Measurements from ENCODE around the gene SCLY. TPM values are rescaled to one million over a fixed set of nuclear protein-coding genes. Genes with fewer than 3 reads are reported as not detected.

Gene SCLY
- polyA plus RNA-seq, 1 of the 3 experiments (the other 2 are of a cell fraction), result 20.9 TPM

DNA sequence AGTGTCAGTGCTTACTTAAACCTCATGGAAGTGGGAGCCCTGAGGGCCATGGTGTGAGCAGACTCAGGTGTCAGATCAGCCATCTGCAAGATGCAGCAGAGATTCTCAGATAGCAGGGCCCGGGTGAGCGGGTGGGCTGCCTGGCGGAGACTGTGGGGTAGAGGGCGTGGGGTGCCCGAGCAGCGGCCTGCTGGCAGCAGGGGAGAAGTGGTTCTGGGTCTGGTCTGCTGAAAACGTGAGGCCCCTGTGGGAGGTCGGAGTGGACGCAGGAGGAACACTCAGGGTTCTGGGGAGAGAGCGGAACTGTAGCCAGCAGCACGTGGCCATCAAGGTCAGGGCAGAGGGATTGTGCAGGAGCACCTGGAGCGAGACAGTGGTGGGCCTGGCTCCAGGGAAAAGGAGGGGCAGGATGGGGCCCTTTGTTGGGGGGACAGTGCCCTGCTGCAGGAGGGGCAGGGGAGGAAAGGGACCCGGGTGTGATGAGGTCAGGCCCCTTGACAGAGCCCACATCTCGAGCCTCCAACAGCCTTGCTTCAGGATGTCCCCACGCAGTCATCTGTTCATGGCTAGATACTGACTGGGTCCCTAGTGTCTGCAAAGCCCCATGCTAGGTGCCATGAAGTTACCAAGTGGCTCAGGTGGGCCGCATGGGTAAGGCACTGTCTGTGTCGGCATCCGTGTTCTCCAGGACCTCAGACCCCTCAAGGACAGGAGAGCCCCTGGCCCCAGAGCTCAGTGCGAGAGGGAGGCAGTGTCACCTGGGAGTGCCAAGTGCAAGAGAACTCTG lies 36.6 kb downstream of the SCLY start:
- H3K36me3 ChIP-seq (replicated peaks in 1 of 2; ENCODE audit: control insufficient read depth in 1 of 2, insufficient read depth in 2 of 2, low read length in 1 of 2), result no peaks in the 10 kb centered on the region
- H3K9ac ChIP-seq, result no peak overlapping the region
- no peaks in the 10 kb centered on the region for H3K27me3 ChIP-seq (ENCODE audit: insufficient read depth)
- no peak overlapping the region for H2AFZ ChIP-seq (ENCODE audit: low read depth)
- peaks cover 3 to 7% of the 10 kb centered on the region in 2 experiments; a peak in 2 of 4 replicates for H3K4me1 ChIP-seq (ENCODE audit: control insufficient read depth in 1 of 2, insufficient read depth in 2 of 2, low read depth in 1 of 2, low read length in 1 of 2)
- ChIA-PET POLR2A (interaction anchor here (1.3 kb wide), 1 partner anchor 12 kb away, joined by 4 read pairs; no protein-coding TSS in a partner anchor), CTCF (no interaction called here)
- TF ChIP-seq GATA2 (CRISPR knock-in tag; IDR thresholded peaks at IDR 0.05), result 0 out of 2 replicates have a peak, but pooled peaks have one; percentile 17
- TF ChIP-seq MXI1 (IDR thresholded peaks at IDR 0.05; ENCODE audit: low read depth, low read length), result no peak
- no peaks in the 10 kb centered on the region for H3K9me3 ChIP-seq
- peak; percentile 58 for DNase-seq
- no peak overlapping the region for H3K4me2 ChIP-seq
- H3K79me2 ChIP-seq (ENCODE audit: insufficient read depth), result no peaks in the 10 kb centered on the region
- no peak overlapping the region for H3K4me3 ChIP-seq (ENCODE audit: low read depth in 2 of 2, low read length in 1 of 2)
- H3K27ac ChIP-seq (ENCODE audit: low read depth in 2 of 2, low read length in 1 of 2), result no peak overlapping the region; a peak in 1 of 4 replicates
- 96% methylated on average over 14 of the region's 19 CpGs for WGBS (ENCODE audit: low lambda C conversion rate)
- H4K20me1 ChIP-seq (ENCODE audit: insufficient read depth), result no peaks in the 10 kb centered on the region
- no peaks in the 10 kb centered on the region for H3F3A ChIP-seq (replicated peaks; ENCODE audit: insufficient read depth)
- H3K9me2 ChIP-seq, result no peaks in the 10 kb centered on the region

DNA sequence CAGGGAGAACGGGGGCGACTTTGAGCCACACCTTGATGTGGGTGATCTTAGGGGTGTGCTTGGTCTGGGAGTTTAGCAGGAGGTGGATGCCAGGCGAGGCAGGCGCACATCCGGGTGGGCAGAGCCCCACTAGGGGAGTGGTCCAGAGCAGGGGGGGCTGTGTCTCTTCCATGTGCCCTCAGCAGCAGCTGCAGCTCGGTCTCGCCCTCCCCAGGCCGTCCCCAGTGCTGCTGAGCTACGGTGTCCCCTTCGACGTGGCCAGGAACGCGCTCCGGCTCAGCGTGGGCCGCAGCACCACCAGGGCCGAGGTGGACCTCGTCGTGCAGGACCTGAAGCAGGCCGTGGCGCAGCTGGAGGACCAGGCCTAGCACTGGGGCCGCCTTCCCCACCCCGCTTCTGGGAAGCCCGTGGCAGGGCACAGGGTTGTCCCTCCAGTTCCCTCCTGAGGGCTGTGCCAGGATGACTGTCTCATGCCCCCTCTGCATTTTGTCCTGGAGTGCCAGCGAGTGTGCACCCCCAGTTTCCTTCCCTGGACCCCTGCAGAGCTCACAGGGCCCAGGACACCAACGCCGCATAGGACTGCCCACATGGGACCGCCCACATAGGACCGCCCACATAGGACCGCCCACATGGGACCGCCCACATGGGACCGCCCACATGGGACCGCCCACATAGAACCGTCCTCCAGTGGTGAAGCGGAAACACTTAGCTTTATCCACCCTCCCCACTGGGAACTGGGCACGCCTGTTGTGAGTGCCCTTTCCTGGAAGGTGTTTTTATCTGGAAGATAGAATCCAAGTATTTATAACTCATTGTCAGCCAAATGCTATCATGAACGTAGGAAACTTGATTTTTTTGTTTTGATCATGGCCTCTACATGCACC lies 37.4 kb downstream of the SCLY start:
- POLR2A ChIA-PET, result interaction anchor here (1.3 kb wide), 1 partner anchor 11 kb away, joined by 4 read pairs; no protein-coding TSS in a partner anchor
- H4K20me1 ChIP-seq (ENCODE audit: insufficient read depth), result no peaks in the 10 kb centered on the region
- H3K27me3 ChIP-seq (ENCODE audit: insufficient read depth), result no peaks in the 10 kb centered on the region
- peaks cover 3 to 7% of the 10 kb centered on the region in 2 experiments; a peak in 2 of 4 replicates for H3K4me1 ChIP-seq (ENCODE audit: control insufficient read depth in 1 of 2, insufficient read depth in 2 of 2, low read depth in 1 of 2, low read length in 1 of 2)
- H3K9ac ChIP-seq, result no peak overlapping the region
- H3K9me2 ChIP-seq, result no peaks in the 10 kb centered on the region
- DNase-seq, result peak; percentile 89
- H3K27ac ChIP-seq (ENCODE audit: low read depth in 2 of 2, low read length in 1 of 2), result no peak overlapping the region; a peak in 1 of 4 replicates
- no peaks in the 10 kb centered on the region for H3K36me3 ChIP-seq (replicated peaks in 1 of 2; ENCODE audit: control insufficient read depth in 1 of 2, insufficient read depth in 2 of 2, low read length in 1 of 2)
- CTCF ChIA-PET, result interaction anchor here (0.8 to 1.0 kb wide), 4 partner anchors 8 to 586 kb away, joined by 3 read pairs; no protein-coding TSS in a partner anchor
- no peaks in the 10 kb centered on the region for H3K9me3 ChIP-seq
- H3F3A ChIP-seq (replicated peaks; ENCODE audit: insufficient read depth), result no peaks in the 10 kb centered on the region
- 88% methylated on average over 11 of the region's 37 CpGs for WGBS (ENCODE audit: low lambda C conversion rate)
- no peak overlapping the region for H2AFZ ChIP-seq (ENCODE audit: low read depth)
- no peaks in the 10 kb centered on the region for H3K79me2 ChIP-seq (ENCODE audit: insufficient read depth)
- H3K4me2 ChIP-seq, result no peak overlapping the region
- no peak for TF ChIP-seq RXRA (IDR thresholded peaks at IDR 0.05; ENCODE audit: borderline replicate concordance, low read depth)
- TF ChIP-seq EP300 (IDR thresholded peaks at IDR 0.05; ENCODE audit: borderline replicate concordance in 1 of 2, low read depth in 1 of 2, low read length in 1 of 2), result no peak
- TF ChIP-seq USF1 (IDR thresholded peaks at IDR 0.05; ENCODE audit: borderline replicate concordance, low read depth), result no peak
- TF ChIP-seq, protein P1, sequence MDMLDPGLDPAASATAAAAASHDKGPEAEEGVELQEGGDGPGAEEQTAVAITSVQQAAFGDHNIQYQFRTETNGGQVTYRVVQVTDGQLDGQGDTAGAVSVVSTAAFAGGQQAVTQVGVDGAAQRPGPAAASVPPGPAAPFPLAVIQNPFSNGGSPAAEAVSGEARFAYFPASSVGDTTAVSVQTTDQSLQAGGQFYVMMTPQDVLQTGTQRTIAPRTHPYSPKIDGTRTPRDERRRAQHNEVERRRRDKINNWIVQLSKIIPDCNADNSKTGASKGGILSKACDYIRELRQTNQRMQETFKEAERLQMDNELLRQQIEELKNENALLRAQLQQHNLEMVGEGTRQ (IDR thresholded peaks at IDR 0.05; ENCODE audit: borderline replicate concordance, low read depth, low read length), result no peak
- no peak for TF ChIP-seq CHD2 (IDR thresholded peaks at IDR 0.05; ENCODE audit: low read length, partially characterized antibody)
- TF ChIP-seq SMC3 (IDR thresholded peaks at IDR 0.05; ENCODE audit: low read depth, low read length), result no peak
- no peak for TF ChIP-seq FOXJ3 (CRISPR knock-in tag; IDR thresholded peaks at IDR 0.05)
- no peak for TF ChIP-seq EZH2phosphoT487 (IDR thresholded peaks at IDR 0.05; ENCODE audit: borderline replicate concordance, low read depth)
- TF ChIP-seq FOXM1 (IDR thresholded peaks at IDR 0.05; ENCODE audit: low read depth), result no peak
- TF ChIP-seq, protein P2, sequence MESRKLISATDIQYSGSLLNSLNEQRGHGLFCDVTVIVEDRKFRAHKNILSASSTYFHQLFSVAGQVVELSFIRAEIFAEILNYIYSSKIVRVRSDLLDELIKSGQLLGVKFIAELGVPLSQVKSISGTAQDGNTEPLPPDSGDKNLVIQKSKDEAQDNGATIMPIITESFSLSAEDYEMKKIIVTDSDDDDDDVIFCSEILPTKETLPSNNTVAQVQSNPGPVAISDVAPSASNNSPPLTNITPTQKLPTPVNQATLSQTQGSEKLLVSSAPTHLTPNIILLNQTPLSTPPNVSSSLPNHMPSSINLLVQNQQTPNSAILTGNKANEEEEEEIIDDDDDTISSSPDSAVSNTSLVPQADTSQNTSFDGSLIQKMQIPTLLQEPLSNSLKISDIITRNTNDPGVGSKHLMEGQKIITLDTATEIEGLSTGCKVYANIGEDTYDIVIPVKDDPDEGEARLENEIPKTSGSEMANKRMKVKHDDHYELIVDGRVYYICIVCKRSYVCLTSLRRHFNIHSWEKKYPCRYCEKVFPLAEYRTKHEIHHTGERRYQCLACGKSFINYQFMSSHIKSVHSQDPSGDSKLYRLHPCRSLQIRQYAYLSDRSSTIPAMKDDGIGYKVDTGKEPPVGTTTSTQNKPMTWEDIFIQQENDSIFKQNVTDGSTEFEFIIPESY (IDR thresholded peaks at IDR 0.05; ENCODE audit: borderline replicate concordance, low read depth), result no peak
- TF ChIP-seq, protein P3, sequence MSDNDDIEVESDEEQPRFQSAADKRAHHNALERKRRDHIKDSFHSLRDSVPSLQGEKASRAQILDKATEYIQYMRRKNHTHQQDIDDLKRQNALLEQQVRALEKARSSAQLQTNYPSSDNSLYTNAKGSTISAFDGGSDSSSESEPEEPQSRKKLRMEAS (IDR thresholded peaks at IDR 0.05; ENCODE audit: low read depth), result no peak
- no peak for TF ChIP-seq NFIC (IDR thresholded peaks at IDR 0.05; ENCODE audit: borderline replicate concordance)
- H3K4me3 ChIP-seq (ENCODE audit: low read depth in 2 of 2, low read length in 1 of 2), result no peak overlapping the region

Data from SK-N-SH (cell line).